HL-60/S4 (cell line): ENCODE measurements around the gene NCAM1.

Experiments
- in situ Hi-C: fragments of 300-500 bp; cut with MboI; formaldehyde crosslinking; loops from 2 replicates; pipeline ENCODE4 v1.14.3; 2022; ENCODE audit warnings: low sequenced_read_pairs

The NCAM1 gene

DNA sequence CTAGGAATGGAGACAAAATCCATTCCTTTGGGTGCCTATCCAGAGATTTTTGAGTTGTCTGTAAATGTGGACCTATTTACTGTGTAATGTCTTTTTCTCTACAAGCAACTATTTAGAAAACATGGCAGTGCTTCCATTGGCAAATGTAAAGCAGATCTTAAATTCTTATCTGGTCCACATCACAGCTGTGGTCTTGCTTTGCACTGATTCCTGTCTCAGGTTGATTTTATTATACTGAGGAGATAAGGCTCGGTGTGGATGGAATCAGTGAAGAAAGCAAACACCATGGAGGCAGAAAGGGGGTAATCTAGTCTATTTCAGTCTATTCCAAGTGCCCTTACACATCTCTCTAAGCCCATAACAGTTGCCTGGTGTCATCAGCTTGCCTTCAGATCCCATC, 160.5 kb downstream of the NCAM1 start:
- in situ Hi-C loops: no loop called here

DNA sequence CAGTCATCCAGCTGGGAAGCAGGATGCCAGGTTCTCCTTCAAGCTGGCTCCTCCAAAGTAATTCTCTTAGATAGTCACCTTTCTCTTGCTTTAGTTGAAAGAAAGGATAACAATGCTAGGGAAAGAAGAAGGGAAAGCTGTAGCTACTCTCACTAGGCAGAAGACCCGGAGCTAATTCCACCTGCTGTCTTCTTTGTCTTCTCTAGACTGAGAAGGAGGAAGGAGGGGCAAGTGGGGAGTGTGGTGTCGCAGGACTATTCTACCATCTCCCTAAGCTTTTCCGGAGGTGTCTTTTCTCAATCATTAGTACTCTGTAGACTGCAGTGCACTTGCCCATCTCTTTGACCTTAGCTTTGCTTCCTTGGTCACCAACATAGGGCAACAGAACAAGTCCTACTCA, 162.8 kb downstream of the NCAM1 start:
- in situ Hi-C loops: no loop called here

GRCh38 chr11:113124578-113124977, 163.4 kb downstream of the NCAM1 start:
- in situ Hi-C loops: no loop called here

- in situ Hi-C loops: no loop called here
These were observed 168.2 kb downstream of the NCAM1 start for GRCh38 chr11:113129261-113129992.

DNA sequence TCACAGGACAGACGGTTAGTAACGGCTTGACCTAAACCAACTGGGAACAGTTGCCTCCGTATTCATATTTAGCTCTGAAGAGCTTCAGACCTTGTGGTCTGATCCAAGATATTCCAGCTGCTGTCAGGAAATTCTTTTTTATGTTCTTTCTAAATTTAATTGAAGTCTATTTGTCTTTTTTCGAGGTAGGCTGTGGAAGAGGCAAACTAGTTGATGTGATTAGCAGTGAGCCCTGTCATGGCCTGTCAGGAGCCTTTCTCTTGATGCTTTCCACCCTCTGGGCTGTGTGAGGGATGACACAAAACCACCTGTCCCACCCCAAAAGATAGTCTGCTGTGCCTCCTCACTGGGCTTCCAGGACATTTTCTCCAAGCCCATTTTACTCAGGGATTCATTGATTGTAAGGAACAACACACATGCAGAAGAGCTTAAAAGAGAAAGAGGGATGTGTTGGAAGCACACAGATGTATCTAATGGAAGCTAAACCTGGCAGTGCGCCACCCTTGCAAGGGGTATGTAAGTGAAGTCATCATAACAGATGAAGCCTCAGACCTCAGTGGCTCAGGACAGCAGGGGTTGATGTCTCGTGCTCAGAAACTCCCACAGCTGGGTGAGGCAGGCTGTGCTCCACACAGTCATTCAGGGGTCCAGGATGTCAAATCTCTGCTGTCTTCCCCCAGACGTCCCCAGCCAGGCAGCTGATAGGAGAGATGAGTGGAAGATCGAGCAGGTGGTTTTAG, 170.0 kb downstream of the NCAM1 start:
- in situ Hi-C loops: no loop called here

DNA sequence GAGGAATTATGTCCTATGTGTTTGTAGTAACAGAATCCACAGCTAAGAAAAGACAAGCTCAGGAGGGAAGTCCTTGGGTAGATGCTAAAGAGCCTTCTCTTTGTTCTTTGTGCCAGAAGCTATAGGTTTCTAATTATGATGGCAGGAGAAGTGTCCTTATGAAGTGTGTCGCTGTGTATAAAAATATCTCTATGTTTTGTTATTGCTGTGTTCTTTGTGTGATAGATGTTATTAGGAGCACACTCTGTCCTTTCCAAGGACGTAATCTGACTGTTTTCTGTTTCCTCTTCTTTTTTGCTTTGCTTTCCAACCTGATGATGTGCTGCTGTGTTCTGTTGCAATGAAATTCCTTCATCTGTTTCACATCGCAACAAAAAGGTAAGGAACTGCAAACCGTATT, 171.9 kb downstream of the NCAM1 start:
- in situ Hi-C loops: no loop called here

DNA sequence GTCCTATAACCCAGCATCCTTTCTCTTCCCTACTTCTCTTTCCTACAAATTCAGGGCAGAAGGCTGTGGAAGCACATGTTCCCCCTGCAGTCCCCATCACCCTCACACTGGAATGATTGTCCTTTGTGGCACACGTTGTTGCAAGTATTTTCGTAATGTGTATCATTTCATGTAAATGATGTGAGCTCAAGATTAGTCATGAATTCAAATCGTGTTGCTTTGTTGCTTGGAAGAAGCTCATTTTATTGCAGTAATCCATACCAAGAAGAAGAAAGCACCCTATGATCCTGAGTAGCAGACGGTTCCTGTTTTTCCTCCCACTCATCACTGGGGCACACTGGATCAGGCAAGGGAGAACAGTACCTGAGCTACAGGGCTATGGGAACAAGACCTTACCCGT, 173.4 kb downstream of the NCAM1 start:
- in situ Hi-C loops: no loop called here

DNA sequence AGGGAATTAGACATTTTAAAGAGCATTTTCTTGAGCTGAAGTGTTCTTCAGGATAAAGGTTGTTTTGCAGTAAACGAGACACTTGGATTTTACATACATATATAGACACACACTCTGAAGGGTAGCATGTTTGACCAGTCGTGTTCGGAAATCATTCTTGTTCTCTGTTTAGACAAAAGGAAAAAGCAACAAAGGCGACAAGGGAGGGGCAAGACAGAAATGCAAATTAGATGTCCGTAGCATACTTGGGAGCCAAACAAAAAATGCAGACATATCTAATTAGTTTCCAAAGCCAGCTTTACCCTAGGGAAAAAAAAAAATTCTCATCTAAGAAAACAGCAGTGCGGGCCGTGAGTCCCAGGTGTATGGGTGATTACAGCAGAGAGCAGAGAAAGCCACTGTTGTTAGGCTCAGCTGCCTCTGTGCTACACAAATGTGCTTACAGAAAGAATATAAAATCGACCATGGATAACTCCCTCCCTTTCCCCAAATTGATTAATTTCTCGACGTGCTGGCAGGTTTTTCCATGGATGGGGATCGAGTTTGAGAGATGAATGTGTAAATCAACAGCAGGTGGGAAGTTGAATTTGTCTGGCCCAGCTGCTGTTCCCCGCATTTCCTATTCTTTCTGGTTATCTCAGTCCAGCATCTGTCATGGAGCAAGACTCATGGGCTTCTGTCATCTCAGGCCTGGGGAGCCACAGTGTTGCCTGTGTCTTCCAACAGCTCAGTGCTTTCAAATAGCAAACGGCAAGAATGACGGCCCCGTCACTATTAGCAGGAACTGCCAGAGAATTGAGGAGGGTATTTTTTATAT, 176.7 kb downstream of the NCAM1 start:
- in situ Hi-C loops: no loop called here

DNA sequence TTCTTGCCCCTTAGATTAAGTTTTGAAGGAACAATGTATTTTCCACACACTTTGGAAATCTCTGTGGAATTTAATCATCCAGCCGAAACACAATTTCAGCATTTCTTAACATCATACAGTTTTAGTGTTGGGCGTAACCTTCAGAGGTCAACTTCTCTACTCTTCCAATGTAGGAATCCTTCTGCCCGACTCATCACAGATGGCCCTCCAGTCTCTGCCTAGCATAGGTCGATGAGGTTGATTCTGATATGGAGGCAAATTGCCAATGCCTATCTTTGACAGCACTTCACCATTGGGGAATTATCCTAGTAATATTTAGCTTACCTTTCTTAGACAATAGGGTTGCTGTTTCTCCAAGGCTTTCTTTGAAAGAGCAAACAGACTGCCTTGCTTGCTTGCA, 177.5 kb downstream of the NCAM1 start:
- in situ Hi-C loops: no loop called here

- in situ Hi-C loops: no loop called here
These were observed 179.8 kb downstream of the NCAM1 start for GRCh38 chr11:113141010-113141409.

DNA sequence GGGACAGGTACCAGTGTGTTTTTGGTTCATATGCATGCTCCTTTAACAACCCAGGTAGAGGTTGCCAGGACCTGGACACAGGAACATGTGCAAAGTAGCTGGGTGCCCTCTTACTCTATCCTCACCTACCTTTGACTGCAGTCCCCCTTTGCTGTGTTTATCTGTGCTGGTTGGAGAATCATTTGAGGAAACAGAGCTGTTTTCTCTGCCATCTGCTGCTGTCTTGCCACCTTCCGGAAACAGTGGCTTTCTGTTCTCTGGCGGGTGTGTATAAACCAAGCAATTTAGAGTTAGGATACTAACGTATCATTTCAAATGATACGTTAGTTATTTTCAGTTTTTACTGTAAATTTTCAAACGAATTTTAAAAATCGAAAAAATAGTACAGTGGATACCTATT, 181.3 kb downstream of the NCAM1 start:
- in situ Hi-C loops: no loop called here

DNA sequence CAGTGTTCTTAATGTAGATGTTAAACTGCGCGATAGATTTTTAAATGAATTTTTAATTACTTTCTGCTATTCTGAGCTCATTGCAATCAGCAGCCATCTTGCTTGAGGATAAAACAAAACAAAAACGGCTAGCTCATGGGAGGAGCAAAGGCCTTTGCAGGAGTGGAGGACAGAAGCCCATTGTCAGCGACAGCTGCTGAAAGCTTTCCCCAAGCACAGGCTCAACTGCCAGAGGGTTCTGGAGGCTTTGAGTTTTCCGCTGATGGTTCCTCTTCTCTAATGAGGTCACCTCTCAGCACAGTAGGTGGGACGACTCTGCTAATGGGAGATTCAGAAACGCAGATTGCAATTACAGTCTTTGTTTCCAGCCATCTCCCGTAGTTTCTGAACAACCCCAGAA, 186.0 kb downstream of the NCAM1 start:
- in situ Hi-C loops: no loop called here

- in situ Hi-C loops: no loop called here
These were observed 186.9 kb downstream of the NCAM1 start for GRCh38 chr11:113148076-113148475.

- in situ Hi-C loops: no loop called here
These were observed 187.4 kb downstream of the NCAM1 start for GRCh38 chr11:113148652-113149051.

- in situ Hi-C loops: no loop called here
These were observed 190.3 kb downstream of the NCAM1 start for GRCh38 chr11:113151521-113151920.

GRCh38 chr11:113152500-113152899, 191.3 kb downstream of the NCAM1 start:
- in situ Hi-C loops: no loop called here

DNA sequence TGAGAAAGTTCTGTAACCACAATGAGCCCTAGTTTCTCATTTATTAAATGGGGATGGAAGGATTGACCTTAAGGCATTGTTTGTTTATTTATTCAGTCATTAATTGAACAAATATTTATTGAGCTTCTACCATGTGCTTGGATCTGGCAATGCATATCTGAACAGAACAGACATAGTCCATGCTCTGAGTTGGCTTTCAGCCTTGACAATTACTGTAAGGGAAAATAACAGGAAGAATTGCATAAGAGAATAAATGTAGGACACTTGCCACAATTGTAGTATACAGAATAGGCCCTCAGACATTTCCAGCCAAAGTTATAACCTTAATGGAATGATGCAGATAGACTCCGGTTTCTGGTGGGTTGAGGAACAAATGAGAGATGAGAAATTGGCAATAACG, 192.6 kb downstream of the NCAM1 start:
- in situ Hi-C loops: no loop called here

DNA sequence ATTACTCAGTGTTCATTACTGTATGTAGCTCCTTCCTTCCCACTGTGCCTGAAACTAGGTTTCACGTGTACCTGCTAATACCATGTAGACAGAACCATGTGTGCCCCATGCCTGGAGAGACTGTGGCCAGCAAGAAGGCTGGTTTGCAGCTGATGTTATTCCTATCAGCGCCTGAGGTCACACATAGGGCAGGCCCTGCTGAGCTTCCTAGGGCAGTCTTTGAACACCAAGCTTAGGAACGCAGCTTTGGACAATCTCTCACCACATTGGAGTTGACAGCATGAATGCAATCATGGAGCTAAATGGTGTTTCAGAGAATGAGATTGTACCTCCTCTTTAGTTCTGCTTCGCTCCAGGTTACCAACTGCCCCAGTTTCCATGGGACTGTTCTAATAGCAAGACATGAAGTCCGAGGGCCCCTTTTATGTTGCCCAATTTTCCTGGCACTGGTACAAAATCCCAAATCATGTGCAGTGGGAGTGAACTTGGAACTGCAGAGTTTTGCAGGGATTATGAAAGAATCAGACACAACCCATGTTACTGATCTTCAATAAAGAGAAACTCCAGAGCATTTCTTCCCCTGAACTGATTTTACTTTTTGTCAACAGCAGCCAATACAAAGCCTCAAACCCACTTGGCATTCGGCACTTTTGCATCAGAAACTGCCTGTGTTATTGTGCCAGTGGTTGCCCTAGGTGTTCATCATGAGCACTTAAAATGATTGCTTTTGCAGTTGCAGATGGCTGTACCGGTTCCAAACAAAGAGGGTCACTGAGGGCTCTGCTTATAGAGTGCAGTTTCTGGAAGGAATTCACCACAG, 199.0 kb downstream of the NCAM1 start:
- in situ Hi-C loops: no loop called here

DNA sequence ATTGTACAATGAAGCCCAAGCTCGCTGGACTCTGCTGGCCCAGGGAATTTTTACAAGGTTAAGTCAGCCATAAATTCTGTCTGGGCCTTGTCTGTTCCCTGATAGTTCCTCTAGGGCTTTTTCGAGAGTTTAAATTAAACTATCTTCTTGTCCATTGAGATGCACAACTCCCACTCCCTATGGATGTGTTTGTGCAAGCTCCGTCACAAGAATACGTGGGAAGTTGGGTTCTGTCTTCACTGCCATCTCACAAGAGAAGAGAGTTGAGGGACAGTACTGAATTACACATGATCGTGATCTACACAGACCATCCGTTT, 199.5 kb downstream of the NCAM1 start:
- in situ Hi-C loops: no loop called here

- in situ Hi-C loops: no loop called here
These were observed 200.7 kb downstream of the NCAM1 start for GRCh38 chr11:113161711-113162591.
